ENCODE measurements around the gene GINS2.

Gene GINS2

DNA sequence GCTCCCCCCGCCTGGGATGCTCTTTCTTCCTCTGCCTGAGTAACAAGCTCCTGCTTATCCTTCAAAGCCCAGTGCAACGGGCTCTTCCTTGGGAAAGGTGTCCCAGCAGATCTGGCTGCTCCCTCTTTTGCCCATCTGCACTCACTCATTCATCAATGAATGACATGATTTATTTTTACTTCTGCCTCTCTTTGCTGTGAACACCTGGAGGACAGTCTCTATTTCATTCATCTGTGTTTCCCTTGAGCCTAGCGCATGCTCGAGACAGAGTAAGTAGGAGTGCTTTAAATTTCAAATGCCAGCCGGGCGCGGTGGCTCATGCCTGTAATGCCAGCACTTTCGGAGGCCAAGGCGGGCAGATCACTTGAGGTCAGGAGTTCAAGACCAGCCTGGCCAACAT lies 22.0 kb upstream of the GINS2 start:
- no peak overlapping the region for H3K4me3 ChIP-seq (ENCODE audit: low read depth, low read length)
- in situ Hi-C loops (cut with HindIII; ENCODE audit: low sequenced_read_pairs): no loop called here
- no peak for DNase-seq (ENCODE audit: low read depth, low spot score)
- TF ChIP-seq CTCF (IDR thresholded peaks at IDR 0.05; ENCODE audit: low read depth, low read length): no peak

DNA sequence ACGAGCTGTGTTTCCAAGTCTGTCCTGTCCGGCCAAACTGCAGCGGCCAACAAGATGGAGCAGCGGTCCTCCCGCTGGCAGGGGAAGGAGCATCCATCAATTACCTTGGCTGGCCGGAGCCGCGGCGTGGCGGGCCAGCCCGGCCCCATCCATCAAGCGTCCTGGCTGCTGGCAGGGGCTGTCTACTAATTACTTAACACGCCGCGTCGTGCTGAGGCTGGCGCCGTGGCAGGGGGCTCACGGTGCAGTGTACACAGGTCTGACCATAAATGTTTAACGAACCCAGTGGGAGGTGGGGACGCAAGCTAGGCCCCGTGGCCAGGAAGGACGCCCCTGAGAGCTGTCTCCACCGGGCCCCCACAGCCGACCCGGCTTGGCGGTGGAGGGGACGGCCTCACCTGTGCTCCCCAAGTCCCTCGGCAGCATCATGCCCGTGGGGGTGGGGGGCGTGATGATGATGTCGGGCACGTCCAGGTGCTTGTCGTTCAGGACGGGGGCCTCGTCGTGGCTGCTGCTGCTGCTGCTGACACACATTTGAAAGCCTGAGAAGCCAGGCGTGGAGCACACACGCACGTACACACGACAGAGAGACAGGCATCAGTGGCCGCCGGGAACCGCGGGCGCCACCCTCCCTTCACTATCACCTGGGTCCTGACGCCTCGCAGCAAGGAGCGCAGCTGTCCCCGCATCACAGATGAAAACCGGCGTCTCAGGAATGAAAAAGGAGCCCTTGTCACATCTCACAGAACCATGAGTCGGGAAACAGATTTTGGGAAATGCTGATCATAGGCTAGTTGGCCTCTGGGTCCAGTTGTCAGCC lies 21.2 kb upstream of the GINS2 start:
- no peak for DNase-seq (ENCODE audit: low read depth, low spot score)
- no peak overlapping the region for H3K4me3 ChIP-seq (ENCODE audit: low read depth, low read length)
- in situ Hi-C loops (cut with HindIII; ENCODE audit: low sequenced_read_pairs): no loop called here
- TF ChIP-seq CTCF (IDR thresholded peaks at IDR 0.05; ENCODE audit: low read depth, low read length): no peak

DNA sequence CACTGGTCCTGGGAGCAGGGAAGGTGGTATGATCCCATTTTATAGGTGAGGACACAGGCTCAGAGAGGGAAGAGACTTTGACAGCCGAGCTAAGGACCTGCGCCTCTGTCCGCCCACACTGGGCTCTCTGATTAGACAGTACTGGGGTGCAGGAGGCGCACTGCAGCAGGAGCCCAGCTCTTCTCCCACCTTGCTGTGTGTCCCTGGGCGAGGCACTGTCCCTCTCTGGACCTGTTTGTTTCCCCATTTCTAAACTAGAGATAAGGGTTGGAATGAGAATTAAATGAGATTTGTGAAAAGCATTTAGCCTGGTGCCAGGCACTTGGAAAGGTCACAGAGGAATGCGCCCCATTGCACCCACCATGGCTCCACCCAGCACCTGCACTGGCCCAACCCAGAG lies 19.6 kb upstream of the GINS2 start:
- in situ Hi-C loops (cut with HindIII; ENCODE audit: low sequenced_read_pairs): no loop called here
- no peak for DNase-seq (ENCODE audit: low read depth, low spot score)
- no peak overlapping the region for H3K4me3 ChIP-seq (ENCODE audit: low read depth, low read length)
- TF ChIP-seq CTCF (IDR thresholded peaks at IDR 0.05; ENCODE audit: low read depth, low read length): no peak

- in situ Hi-C loops (cut with HindIII; ENCODE audit: low sequenced_read_pairs): no loop called here
- no peak overlapping the region for H3K4me3 ChIP-seq (ENCODE audit: low read depth, low read length)
- TF ChIP-seq CTCF (IDR thresholded peaks at IDR 0.05; ENCODE audit: low read depth, low read length): no peak
- no peak for DNase-seq (ENCODE audit: low read depth, low spot score)
These were observed 18.9 kb upstream of the GINS2 start for GRCh38 chr16:85707528-85708095.

DNA sequence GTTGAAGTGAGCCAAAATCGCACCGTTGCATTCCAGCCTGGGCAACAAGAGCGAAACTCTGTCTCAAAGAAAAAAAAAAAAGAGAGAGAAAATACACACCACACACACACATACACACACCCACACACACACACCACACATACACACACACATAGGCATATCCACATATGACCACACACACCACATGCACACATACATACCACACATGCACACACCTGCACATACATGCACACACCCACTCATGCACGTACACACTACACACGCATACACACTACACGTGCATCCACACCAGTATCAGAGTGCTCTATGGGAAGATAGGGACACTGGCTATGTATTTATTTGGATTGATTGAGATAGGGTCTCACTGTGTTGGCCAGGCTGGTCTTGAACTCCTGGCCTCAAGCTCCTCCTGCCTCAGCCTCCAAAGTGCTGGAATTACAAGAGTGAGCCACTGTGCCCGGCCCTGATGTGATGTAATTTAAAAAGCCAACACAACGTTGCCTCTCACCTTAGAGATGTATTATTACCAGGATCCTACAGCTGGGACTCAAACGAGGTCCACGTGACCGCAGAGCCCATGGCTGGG lies 17.8 kb upstream of the GINS2 start:
- in situ Hi-C loops (cut with HindIII; ENCODE audit: low sequenced_read_pairs): no loop called here
- no peak for DNase-seq (ENCODE audit: low read depth, low spot score)
- no peak for TF ChIP-seq CTCF (IDR thresholded peaks at IDR 0.05; ENCODE audit: low read depth, low read length)
- no peak overlapping the region for H3K4me3 ChIP-seq (ENCODE audit: low read depth, low read length)

DNA sequence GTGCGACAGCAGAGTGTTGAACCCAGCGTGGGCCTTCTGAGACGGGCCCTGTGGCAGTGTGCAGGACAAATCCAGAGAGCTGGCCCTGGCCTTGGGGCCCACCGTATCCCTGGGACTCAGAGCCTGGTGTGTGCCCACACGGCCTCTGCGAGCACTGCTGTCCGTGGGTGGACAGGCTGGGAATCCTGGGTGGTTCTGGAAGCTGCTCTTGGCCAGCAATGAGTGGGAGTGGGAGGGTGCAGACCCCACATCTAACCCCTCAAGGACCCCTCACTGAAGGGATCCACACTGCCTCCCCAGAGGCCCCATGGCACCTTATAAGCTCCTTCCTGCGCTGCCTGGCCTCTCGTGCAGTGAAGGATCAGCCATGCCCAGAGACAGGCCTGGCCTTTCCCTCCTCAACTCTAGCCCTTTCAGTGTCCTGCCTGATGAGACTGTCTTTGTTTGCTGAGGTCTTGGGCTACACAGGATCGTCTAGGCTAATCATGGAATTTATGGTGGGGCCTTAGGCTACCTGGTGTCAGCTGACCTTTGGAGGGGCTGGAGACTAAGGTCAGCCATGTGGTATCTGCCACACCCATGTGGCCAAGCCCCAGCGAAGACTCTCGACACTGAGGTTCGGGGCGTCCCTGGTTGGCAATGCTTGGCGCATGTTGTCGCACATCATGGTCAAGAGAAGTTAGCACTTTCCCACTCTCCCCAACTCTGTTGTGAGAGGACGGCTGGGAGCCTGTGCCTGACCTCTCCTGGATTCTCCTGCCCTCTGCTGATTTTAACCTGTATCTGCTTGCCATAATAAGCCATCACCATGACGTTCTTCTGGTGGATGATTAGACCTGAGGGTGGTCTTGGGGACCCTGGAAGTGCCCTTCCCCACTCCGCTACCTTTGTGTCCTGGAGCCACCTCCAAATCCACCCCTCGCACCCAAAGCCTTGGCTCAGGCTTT lies 16.4 kb upstream of the GINS2 start:
- H3K4me3 ChIP-seq (ENCODE audit: low read depth, low read length): no peak overlapping the region
- no peak for DNase-seq (ENCODE audit: low read depth, low spot score)
- in situ Hi-C loops (cut with HindIII; ENCODE audit: low sequenced_read_pairs): no loop called here
- TF ChIP-seq CTCF (IDR thresholded peaks at IDR 0.05; ENCODE audit: low read depth, low read length): no peak

Data from astrocyte of the spinal cord (primary cell).